K562 treated with DMSO at 1 percent for 48 hours (cell line): ENCODE measurements around the gene SUCLA2. TPM values are rescaled to one million over a fixed set of nuclear protein-coding genes. Genes with fewer than 3 reads are reported as not detected.

ENCODE experiments used
- total RNA-seq: library from RNA; unstranded; fragments of 300-600 nt; gene quantifications from 2 replicates; pipeline ENCODE4 v1.2.3, GENCODE V29; 2022; ENCODE audit warnings: low replicate concordance; ENCODE audit errors: extremely low read depth

The SUCLA2 gene
- total RNA-seq = not detected in 2 replicates

GRCh38 chr13:48001114-48001881 is at the start of gene SUCLA2:
SUCLA2 (minus strand) TSS chr13:48001273; CDS start chr13:48001269, 4 bp downstream.

DNA sequence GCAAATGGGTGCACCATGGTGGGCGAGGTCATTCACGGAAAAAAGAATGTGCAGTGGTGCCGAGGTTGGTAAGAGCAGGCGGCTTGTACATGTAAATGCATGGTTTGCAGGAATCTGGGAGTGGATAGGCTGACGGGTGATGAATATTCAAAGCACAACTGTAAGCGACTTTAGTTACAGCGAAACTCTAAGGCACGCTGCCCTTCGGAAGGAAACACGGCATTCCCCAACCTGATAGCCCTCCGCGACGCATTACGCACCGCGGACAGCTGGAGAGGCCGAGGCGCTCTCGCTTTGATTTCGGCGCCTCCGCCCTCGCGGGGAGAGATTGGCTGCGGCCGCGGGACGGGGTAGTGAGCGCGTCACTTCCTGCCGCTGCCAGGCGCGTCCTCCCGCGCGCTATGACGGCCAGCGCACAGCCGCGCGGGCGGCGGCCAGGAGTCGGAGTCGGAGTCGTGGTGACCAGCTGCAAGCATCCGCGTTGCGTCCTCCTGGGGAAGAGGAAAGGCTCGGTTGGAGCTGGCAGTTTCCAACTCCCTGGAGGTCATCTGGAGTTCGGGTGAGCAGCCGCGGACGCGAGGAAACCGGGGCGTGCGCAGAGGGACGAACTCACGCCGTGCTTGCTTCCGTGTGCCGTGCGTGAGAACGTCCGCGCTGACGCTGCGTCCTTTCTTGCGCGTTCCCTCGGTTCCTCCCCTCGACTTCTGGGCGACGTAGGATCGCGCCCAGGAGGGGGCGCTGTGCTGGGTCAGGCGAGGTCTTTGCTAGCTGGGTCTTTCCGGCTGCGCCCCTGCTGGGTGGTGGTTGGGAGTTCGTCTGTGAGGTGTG is 36.5 kb upstream of the SUCLA2 start, which contains the start of gene NUDT15:
Gene NUDT15, plus strand, starts transcription at position 381 of the 828 bp plus-strand sequence. Its CDS starts 21 bp downstream, at position 402.

Other genes with a start within 250 kb of the SUCLA2 start
- gene NUDT15, start 36.5 kb upstream of the SUCLA2 start, total RNA-seq = not detected in 2 replicates
- gene MED4, start 93.8 kb upstream of the SUCLA2 start, total RNA-seq = not detected in 2 replicates
- gene ITM2B, start 231.9 kb upstream of the SUCLA2 start, total RNA-seq = not detected in 2 replicates